ENCODE results near the gene COBL.

COBL gene

DNA sequence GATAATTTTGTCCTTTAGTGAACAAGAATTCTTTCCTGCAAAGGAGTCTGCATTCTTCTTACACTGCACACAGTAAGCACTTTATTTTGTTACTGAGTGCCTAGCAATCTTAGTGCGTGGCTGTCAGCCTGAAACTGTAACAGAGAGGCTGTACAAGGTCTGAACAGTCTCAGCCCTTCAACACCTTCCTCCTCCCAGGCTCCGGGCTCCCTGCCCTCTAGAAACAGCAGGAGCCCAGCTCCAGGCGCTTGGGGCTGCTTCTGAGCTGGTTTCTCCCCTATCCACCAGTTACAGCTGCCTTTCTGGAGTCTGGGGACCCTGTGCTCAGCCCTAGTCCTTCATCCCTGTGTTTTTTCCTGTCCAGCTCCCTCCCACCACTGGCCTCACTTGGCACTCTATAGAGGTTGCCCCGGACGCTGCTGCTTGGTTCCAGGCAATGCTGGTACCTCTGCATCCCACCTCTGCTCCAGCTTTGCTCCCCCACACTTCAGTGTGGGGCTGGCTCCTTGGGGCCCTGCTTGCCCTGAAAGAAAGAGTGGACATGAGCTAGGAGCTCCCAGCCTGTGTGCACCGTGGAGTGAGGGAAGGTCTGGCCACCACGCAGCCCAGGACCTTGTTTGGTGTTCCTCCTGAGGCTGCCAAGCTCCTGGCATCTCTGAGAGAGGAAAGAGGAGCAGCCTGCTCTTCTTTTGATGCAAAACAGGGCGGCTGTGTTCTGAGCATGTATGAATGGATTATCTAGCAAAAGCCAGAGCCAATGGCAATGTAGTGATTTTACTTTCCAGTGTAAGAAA is 282.7 kb downstream of the COBL start:
- DNase-seq: no peak

DNA sequence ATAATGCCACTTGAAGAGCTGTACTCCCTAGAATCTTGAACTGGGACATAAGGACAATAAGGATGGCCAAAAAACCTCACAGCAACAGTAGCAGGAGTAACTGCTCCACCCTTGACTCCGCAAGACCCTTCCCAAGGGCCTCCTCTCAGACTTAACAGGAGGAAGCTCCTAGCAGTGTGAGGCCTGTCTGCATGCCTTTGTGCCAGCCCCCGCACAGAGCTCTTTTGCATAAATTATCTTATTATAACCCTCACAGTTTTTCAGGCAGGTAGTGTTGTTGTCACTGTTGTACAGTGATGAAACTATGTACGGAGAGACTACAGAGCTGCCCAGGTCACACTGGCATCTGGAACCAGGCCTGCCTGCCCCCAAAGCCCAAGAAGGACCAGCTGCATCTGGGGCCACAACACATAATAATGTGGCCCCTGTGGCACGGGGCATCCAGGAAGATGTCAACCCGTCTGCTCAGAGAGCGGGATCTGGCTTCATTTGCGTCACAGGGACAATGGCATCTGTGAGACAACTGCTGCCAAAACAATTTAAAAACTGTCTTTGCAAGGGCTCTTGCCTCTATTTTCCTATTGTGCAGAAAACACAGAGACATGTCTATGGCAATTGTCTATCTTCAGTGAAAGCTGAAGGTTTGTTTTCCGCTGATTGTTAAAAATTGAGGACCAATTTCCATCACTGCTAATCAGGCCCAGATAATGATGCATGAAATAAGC is 284.7 kb downstream of the COBL start:
- no peak for DNase-seq

DNA sequence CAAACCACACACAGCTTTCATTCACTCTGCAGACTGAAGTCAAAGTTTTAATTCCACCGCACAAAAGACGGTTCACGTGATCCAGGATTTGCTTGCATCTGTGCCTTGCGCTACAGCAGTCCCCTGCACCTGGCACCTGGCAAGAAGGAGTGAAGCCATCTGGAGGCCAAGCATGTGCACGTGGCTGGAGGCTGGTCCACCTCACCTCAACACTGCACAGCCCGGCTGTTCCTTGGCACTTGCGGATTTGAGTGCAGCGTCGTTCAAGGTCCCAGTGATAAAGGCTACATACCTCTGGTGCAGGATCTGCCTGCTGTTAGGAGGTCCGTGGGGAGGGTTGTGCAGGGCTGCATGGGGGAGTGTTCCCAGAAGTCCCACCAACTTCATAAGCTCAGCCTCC is 285.4 kb downstream of the COBL start:
- no peak for DNase-seq

DNA sequence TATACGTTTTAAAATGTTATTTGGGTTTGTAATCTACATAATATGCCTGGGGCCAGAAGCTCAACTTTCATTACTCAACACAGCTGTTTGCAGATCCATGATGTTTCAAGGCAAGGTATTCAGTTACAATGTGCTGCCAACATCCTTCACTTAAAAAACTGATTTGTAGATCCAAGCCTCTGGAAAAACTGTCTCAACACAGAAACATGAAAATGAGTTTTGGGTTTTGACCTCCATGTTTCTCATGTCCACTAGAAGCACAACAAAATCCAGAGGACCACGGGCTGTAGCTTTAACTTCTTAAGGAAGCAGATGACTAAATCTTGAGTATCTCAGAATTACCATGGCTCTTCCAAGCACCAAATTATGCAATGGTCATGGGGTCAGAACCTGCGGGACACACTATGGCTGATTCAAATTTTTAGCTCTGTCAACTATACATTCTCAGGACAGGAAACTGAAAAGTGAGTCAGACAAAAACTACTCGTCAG is 286.9 kb downstream of the COBL start:
- DNase-seq: no peak

DNA sequence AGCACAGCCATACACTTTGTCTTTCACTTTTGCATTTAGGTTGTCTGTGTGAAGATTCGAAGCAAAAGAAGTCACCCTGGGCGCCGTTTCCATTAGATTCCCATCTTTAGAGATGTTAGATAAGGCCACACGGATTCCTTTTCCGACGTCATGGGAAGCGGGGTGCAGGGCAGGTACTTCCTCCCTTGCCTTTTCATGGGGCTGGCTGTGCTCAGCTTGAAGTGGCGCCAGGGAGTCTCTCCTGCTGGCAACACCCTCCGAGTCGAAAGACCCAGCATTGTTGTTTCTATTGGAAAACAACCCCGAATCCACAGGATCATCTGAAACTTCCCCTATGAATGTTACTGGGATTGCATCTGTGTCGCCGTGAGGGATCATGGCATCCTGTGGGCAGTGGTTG is 287.5 kb downstream of the COBL start:
- no peak for DNase-seq

DNA sequence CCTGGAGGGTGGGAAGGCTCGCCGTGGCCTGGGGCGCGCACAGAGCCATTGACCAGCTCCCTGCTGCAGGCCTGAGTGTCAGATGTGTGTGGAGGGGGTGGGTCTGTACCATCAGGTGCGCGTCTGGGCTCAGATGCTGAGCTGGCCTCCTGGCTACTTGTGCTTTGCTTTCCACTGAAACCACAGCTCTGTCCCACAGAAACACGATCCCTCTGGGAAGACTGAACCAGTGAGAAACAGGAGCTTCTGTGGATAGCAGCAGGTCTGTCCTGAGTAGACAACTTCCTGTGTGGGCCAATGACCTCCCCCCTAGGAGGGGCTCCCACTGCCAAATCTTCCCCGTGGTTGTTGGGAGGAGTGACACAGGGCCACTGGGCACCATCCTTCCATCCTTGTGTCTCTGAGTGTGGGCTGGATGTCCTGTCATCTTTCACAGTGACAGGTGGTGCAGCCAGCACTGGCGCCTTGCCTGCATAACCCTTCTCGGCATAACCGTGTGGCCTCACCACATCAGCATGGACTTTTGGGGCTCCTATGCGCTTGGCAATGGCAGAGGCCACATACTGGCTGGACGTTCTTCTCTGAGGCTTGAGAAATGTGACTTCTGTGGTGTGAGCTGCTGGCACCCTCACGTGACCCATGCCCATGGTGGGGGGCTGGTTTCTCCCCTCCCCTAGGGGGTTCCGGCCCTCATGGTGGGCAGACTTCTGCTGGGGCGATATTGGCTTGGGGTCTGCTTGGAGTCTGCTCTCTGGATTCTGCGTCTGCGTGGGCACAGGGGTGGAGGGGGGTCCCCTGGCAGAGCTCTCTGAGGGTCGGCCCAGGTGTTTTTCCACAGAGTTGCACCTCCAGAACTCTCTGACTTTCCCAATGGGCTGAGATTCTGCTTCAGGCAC is 288.4 kb downstream of the COBL start:
- no peak for DNase-seq

DNA sequence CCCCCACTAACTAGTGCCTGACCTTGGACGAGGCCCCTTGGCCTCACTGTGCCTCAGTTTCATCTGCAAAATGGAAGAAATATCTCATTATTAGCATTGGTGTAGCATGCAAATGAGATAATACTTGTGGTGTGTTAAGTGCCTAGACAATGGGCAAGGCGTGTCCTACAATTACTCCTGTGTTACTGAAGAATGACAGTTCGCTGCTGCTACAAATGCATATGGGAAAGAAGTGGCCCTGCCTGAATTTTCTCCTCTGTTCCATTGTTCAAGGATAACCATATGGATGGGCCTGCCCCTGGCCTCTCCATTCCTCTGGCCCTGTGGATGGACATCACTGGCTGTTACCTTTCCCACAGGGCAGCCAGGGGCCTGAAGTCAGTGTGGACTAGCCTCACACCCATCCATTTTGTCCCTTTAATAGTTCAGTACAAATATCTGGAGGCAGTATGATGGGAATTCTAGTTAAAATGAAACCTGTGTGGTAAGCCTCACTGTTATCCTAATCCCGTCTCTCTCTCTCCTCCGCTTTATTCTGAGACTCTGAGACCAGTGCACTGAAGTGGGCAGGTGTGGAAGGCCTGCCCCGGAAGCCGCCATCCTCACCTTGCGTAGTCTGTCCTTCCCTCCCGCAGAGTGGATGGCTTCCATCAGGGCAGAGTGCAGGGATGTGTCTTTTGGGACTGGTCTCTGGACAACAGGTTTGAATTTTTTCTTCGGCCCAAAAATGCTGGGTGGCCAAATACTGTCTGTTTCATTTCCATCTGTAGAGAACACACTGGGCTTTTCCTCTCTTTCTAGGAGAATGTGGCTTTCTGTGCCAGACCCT is 289.3 kb downstream of the COBL start:
- no peak for DNase-seq

DNA sequence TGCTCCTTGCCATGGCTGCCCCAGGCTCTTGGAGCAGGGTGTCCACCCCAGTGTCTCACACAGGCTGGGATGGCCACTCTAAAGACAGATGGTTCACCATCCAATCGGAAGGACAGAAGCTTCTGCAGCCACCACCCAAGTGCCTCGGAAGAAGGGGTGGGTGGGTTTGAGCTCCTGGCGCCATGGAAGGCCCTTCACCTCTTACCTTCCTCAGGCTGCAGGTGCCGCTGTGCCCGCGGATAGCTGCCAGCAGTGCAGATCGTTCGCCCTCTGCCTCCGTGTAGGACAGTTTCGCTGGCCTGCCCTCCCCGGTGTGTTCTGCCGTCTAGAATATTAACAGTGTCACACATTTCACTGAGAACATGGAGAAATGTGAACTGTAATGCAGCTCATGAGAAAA is 290.3 kb downstream of the COBL start:
- no peak for DNase-seq

DNA sequence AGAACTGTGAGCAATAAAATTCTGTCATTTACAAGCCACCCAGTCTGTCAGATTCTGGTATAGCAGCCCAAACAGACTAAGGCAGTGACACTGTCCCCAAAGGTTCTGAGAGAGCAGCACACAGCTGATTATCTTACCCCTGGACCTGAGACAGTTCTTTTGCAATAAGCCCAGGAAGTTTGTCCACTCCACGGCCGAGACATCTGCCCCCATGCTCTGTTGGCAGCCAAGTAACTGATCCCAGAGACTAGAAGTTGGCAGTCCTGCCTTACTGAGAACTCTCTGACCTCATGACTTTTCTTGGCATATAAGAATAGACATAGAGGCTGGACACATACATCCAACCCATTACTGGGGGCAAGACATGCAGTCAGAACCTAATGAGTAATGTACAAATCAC is 290.9 kb downstream of the COBL start:
- no peak for DNase-seq

DNA sequence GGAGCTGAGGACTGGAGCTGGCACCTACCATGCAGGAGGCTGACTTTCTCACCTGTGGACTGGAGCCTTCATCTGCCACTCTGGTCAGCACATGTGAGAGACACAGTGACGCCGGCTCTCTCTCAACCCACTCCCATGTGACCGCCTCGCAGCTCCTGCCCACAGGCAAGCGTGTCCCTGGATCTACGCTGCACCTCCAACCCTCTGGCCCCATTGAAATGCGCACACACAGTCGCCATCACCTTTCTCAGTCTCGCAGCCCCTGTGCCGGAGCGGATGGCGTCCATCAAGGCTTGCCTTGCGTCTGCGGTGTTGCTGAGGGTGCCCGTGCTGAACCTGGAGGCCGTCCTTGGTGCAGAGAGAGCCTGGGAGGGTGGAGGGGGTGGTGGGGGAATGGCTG is 291.7 kb downstream of the COBL start:
- DNase-seq: no peak

DNA sequence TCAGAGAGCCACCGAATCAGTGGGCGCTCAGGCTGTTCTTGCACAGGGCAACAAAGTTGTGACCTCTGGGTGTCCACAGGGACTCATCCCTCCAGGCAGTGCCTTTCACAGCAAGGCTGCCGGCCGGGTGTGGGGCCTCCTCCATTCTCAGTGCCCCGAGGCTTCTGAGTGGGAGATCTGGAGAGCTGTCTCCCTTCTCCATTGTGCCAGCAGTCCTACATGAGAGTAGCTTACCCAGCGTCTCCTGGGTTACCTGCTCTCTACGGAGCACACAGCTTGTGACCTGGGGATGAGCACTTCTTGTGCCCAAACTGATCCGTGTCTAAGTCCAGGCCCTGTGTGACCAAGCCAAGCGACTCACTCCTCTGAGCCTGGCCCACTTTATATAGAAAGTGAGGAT is 293.1 kb downstream of the COBL start:
- DNase-seq: no peak

DNA sequence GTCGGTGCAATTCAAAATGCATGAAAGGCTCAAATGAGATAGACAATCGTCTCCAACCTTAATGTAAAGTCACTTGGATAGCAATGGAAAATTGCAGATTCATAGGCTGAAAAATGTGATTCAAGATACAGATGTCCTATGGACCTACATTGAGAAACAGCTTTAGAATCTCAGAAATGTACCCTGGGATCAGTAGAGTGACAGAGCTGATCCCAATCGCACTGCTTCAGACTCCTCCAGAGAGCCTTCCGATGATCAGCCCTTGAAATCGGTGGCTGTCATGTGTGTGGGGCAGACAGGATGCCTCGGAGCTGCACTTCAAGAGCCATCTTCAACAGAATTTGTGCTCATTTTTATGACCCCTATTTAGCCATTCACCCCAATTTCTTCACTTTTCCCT is 293.8 kb downstream of the COBL start:
- no peak for DNase-seq

DNA sequence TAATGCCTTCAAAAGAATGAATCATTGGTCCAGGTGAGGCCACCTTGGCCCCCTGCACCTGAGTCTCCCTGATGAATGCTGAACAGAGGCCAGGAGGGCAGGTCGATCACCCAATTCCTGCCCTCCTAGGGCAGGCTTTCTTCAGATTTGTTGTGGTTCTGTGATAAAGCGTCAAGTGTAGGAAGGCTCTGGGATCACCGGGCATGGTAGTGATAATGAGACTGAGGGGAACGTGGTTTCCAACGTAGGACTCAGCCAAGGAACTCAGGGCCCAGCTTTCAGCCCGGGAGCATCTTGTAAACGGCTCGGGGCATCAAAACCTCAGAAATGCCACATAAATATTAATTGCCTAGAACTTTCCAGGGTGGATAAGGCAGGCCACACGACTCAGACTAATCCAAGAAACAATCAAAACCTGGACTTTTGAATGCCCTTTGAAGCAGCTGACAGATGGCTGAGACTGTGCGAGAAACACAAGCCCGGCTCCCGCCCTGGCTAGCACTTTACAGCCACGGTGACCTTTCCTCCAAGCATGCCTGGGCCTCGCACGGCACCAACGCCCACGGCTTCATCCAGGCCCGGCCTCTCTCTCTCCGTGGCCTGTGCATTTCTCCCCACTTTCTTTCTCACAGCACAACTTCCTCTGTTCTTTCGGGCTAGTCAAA is 294.6 kb downstream of the COBL start:
- no peak for DNase-seq

DNA sequence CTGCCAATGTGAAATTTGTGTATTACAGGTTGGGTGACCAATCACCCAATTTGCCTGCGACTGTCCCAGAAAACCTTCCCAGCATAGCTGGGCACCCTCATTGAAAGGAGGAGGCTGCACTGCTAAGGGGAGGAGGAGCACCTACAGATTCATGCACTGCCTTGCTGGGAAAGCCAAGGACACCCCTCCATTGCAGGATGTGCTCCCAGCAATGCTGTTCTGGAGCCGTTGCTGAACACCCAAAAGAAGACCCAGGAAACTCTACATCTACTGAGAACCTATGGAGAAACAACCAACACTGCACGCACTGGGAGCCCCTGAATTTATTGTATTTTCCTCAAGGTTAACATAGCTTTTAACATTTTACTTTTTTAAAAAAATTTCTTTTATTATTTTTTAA is 295.7 kb downstream of the COBL start:
- DNase-seq: no peak

DNA sequence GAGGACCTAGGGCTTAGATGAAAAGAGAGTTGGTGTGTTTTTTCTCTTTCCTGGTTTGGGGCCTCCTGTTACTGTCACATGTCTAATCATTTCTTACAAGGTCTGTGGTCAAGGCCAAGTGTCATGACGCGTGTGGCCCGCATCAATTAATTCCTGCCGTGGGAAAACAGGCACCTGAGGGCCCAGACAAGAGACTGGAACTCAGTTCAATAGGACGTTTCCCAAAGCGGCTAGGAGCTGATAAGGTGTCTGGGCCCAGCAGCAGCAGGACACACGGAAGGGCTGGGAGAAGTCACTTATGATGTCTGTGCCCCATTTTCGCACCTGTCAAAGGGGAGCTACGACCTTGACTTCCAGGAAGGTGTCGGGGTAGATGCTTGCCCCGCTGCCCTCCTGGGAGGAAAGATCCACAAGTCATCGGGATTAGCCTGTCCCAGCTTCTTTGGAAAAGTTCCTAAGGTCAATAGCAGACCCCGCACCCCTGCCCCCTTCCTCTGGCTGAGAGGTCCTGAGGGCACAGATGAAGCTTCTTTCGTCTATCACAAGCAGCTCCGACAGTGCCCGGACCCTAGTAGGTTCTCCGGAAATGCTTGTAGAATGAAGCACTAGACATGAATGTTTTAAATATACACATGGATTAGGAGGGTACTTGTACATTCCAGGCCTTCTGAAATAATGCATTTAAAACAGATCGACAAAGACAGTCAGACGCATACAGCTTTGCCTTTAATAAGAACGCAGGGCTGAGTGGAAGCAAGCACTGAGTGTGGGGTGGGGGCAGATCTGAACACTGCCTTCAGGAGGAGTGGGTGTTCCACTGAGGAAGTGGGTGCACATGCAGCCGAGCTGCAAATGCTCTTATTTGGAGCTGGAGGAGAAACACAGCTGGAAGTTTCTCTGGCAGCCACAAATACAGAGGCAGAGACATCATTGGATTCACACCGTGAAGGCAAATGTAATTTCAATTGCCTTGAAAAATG is 296.4 kb downstream of the COBL start:
- no peak for DNase-seq

DNA sequence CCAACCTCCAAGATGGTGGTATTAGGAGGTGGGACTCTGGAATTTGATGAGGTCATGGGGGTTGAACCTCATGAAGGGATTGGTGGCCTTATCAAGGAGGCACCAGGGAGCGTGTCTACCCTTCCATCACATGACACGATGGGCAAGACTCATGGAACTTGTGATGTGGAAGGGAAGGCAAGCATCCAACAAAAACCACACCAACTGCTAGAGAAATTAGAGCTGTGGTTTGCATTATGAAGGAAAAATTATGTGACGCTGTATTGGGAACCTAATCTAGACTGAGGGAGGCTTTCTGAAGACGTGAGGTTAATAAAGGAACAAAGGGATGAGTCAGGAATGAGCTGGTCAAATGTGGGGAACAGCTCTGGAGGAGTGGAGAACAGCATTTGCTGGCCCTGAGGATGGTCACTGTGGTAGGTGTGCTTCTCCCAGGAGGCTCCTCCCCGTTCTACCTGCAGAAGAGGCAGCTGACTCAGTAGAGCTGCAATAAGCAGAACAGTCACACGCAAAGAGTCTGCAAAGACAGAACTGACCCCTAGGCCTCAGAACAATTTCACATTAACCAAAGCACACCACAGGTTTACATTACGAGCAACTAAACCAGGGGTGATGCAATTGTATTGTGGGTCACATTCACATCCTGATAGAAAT is 297.3 kb downstream of the COBL start:
- DNase-seq: no peak

DNA sequence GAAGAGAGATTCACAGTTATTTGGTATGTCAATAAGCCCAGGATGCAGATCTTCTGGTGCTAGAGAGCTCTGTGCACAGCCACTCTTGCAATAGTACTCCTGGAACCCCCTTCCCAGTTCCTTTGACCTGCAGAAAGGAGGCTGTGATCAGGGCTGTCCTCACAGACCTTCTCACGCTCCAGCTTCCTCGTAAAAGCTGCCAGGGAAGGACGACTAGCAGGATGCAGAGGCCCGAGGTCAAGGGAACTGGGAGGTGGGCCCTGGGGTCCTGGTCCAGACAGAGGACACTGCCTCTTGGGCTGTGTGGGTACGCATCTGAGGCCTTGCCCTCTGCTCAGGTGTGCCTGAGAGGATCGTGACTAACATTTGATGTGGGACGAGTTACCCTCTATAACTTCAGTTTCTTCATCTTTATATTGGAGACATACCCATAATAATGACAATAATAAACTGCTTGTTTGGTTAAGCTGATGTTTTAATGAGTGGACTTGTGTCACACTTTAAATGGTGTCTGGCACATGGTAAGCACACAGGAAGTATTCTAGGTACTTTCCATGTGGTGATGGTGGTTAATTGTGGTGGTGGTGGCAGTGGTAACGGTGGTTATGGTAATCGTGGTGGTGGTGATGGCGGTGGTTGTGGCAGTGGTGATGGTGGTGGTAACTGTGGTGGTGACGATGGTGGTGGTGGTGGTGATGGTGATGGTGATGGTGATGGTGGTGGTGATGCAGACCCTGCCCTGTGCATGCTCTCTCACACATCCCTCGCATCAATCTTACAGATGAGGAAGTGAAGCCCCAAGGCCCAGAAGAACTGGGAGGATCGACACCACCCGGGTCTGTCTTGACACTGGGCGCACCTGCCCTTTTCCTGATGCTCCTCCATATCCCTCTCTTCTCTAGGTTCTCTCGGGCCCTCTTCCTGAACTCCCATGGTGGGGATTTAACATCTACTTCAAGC is 298.8 kb downstream of the COBL start:
- no peak for DNase-seq

DNA sequence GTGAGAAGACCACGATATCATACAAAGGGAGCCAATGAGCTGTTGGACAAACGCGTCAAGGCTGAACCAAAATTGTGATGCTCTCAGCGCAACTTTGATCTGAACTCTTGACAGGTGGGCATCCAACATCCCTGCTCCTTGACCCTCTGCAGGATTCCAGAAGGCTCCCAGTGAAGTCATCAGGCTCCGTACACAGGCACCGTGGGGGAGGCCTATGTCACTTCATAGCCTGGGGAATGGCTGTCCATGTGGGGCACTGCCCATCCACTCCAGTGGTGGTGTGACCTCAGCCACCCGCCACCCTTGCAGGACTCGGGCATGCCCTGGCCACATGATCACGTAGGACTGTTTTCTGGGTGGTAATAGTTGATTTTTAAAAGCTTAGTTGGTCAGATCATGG is 300.1 kb downstream of the COBL start:
- DNase-seq: no peak

DNA sequence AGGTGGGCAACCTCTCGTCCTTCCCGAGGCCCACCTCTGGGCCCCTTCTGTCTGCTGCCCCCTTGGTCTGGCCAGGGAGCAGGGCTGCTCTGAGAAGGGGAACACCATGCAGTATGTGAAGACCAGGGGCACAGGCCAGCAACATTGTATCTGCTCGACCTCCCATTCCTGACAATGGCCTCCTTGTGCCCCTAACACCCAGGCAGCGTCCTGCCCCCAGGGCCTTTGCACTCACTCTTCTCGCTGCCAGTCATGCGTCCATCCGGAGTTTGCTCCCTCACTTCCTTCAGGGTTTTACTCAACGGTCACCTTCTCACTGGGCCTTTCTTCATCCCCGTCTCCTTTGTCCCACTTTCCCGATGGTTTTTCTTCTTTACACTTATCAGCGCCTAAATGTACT is 301.0 kb downstream of the COBL start:
- DNase-seq: no peak

All from NCI-H1092 (cell line).